CD4-positive, alpha-beta T cell (primary cell): ENCODE results near the gene TMEM198. TPM values are rescaled to one million over a fixed set of nuclear protein-coding genes. Genes with fewer than 3 reads are reported as not detected.

ENCODE experiments used
- ATAC-seq: fragments of 200-7000 bp; cut with Tn5 transposase; one replicate; pipeline ENCODE4 v1.10.0; 2022; ENCODE audit warnings: mild to moderate bottlenecking; ENCODE audit not compliant: poor library complexity
- CTCF ChIA-PET: fragments of 350-600 bp; sonication (Branson Sonifier 250); formaldehyde crosslinking; loops from one replicate; lab custom pipeline; 2021; ENCODE audit warnings: antibody characterized with exemption, inconsistent platforms; lab: Charles Lee
- POLR2A ChIA-PET: fragments of 350-600 bp; sonication (Branson Sonifier 250); formaldehyde crosslinking; loops from one replicate; lab custom pipeline; 2021; ENCODE audit warnings: antibody characterized with exemption, inconsistent platforms; lab: Charles Lee
- DNase-seq, 14 experiments: peaks; one replicate each; pipeline ENCODE4 v3.0.0-alpha.2; 2013 to 2020; ENCODE audit warnings: mixed read lengths in 2 of 14
- H3K27ac ChIP-seq, 2 donors: one replicate each; pipeline versions ENCODE4 v1.5.1 to v1.7.0; 2013; ENCODE audit warnings: low read length in 2 of 2, low read depth in 1 of 2, mild to moderate bottlenecking in 1 of 2
- H3K27me3 ChIP-seq, 2 experiments: 1 replicate in 1 of 2; 2 replicates in 1 of 2; pipeline versions ENCODE4 v1.6.1 to v1.7.0; 2013; ENCODE audit warnings: low read length in 2 of 2, control low read depth in 1 of 2, mild to moderate bottlenecking in 1 of 2, moderate library complexity in 1 of 2; ENCODE audit not compliant: insufficient read depth in 2 of 2, control insufficient read depth in 1 of 2
- H3K36me3 ChIP-seq: one replicate; pipeline ENCODE4 v1.6.1; 2013; ENCODE audit warnings: low read length, control low read depth; ENCODE audit not compliant: insufficient read depth
- H3K4me1 ChIP-seq: one replicate; pipeline ENCODE4 v1.6.1; 2013; ENCODE audit warnings: low read length, control low read depth; ENCODE audit not compliant: insufficient read depth
- H3K4me3 ChIP-seq: one replicate; pipeline ENCODE4 v1.5.1; 2013; ENCODE audit warnings: mild to moderate bottlenecking, low read length, moderate library complexity
- H3K9me3 ChIP-seq, 2 experiments: 1 replicate in 1 of 2; 2 replicates in 1 of 2; pipeline versions ENCODE4 v1.6.1 to v1.7.0; 2013; ENCODE audit warnings: low read length in 2 of 2, mild to moderate bottlenecking in 2 of 2, control low read depth in 1 of 2, moderate library complexity in 1 of 2; ENCODE audit not compliant: control insufficient read depth in 1 of 2, insufficient read depth in 1 of 2
- H3K27ac Mint-ChIP-seq: one replicate; pipeline ENCODE4 v1.8.0; 2020; ENCODE audit warnings: mixed read lengths
- H3K27me3 Mint-ChIP-seq: one replicate; pipeline ENCODE4 v1.8.0; 2021; ENCODE audit warnings: mixed read lengths
- H3K36me3 Mint-ChIP-seq: one replicate; pipeline ENCODE4 v1.8.0; 2021; ENCODE audit warnings: low read depth, mixed read lengths
- H3K4me1 Mint-ChIP-seq: one replicate; pipeline ENCODE4 v1.8.0; 2021; ENCODE audit warnings: low read depth, mixed read lengths
- H3K4me3 Mint-ChIP-seq: one replicate; pipeline ENCODE4 v1.8.0; 2020; ENCODE audit warnings: mild to moderate bottlenecking, mixed read lengths
- H3K9me3 Mint-ChIP-seq: one replicate; pipeline ENCODE4 v1.8.0; 2020; ENCODE audit warnings: mixed read lengths
- intact Hi-C, 2 experiments: fragments of 100-400 bp; cut with DNase I in 1 of 2; cut with micrococcal nuclease in 1 of 2; formaldehyde crosslinking; loops; one replicate each; pipeline versions ENCODE4 v1.15.1 to v1.9.0; 2023 to 2025; cut with DNase I, micrococcal nuclease
- total RNA-seq, 174 experiments: library from RNA in 2 of 174; stranded (reverse) in 2 of 174; gene quantifications; one replicate each; pipeline ENCODE4 v1.2.3 and lab custom pipeline; 2021 to 2026
- TF ChIP-seq, protein P1 (sequence below): fragments of 200-600 bp; IDR thresholded peaks from one replicate; pipeline ENCODE4 v1.8.0; 2022; ENCODE audit warnings: antibody characterized with exemption, mild to moderate bottlenecking

TMEM198 gene
- total RNA-seq, 2 experiments from 2014 or later: 0.47 to 0.91 TPM

DNA sequence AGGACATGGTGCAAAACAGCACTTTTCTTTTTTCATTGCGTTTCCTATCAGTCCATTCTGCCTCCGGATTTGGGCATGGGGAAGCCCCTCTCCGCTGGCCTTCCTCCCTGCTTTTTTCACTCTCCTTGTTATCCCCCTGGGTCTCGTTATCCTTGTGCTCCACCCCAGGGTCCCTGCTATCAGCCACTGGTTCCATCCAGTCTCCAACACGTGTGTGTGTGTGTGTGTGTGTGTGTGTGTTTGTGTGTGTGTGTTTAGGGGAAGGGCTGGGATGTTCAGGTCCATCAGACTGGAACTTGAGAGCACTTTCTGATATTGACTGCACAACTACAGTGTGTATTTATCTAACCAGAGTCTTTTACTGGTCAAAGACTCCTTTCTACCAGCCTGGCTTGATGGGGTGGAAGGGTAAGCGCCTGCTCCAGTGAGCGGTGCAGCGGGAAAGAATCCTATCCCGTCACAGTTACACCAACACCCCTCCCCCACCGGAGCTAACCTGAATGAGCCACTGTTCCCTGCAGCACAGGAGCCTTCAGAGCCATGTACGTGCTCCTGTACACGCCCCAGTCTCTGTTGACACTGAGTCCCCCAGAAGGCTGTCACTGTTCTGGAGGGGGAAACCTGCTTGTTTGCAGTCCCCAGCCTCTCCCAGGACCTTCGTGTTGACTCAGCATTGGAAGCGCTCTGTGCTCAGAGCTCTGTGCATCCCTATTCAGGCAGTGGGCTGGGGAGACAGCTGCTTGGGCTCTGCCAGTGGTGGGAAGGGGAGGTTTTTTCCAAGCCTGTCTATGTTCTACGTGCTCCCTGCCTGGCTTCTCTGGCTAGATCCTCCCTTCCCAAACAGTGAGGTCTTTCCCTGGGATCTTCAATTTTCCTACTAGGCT is 32.9 kb downstream of the TMEM198 start:
- peaks cover 45% of the 10 kb centered on the region for H3K27me3 Mint-ChIP-seq
- Histone ChIP-seq H3K9me3 (no peaks in the 10 kb centered on the region), H3K36me3 (no peaks in the 10 kb centered on the region), H3K4me3 (no peak overlapping the region), H3K4me1 (no peaks in the 10 kb centered on the region), H3K27me3 (peaks cover 15 to 21% of the 10 kb centered on the region in 2 experiments), H3K27ac (no peak overlapping the region)
- DNase-seq (no peak), ATAC-seq (no peak)
- H3K36me3 Mint-ChIP-seq: no peaks in the 10 kb centered on the region
- ChIA-PET POLR2A (no interaction called here), CTCF (no interaction called here)
- intact Hi-C loops: no loop called here
- no peaks in the 10 kb centered on the region for H3K4me1 Mint-ChIP-seq
- TF ChIP-seq, protein P1, sequence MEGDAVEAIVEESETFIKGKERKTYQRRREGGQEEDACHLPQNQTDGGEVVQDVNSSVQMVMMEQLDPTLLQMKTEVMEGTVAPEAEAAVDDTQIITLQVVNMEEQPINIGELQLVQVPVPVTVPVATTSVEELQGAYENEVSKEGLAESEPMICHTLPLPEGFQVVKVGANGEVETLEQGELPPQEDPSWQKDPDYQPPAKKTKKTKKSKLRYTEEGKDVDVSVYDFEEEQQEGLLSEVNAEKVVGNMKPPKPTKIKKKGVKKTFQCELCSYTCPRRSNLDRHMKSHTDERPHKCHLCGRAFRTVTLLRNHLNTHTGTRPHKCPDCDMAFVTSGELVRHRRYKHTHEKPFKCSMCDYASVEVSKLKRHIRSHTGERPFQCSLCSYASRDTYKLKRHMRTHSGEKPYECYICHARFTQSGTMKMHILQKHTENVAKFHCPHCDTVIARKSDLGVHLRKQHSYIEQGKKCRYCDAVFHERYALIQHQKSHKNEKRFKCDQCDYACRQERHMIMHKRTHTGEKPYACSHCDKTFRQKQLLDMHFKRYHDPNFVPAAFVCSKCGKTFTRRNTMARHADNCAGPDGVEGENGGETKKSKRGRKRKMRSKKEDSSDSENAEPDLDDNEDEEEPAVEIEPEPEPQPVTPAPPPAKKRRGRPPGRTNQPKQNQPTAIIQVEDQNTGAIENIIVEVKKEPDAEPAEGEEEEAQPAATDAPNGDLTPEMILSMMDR: no peak
- no peak overlapping the region for H3K27ac Mint-ChIP-seq
- no peaks in the 10 kb centered on the region for H3K9me3 Mint-ChIP-seq
- no peak overlapping the region for H3K4me3 Mint-ChIP-seq

DNA sequence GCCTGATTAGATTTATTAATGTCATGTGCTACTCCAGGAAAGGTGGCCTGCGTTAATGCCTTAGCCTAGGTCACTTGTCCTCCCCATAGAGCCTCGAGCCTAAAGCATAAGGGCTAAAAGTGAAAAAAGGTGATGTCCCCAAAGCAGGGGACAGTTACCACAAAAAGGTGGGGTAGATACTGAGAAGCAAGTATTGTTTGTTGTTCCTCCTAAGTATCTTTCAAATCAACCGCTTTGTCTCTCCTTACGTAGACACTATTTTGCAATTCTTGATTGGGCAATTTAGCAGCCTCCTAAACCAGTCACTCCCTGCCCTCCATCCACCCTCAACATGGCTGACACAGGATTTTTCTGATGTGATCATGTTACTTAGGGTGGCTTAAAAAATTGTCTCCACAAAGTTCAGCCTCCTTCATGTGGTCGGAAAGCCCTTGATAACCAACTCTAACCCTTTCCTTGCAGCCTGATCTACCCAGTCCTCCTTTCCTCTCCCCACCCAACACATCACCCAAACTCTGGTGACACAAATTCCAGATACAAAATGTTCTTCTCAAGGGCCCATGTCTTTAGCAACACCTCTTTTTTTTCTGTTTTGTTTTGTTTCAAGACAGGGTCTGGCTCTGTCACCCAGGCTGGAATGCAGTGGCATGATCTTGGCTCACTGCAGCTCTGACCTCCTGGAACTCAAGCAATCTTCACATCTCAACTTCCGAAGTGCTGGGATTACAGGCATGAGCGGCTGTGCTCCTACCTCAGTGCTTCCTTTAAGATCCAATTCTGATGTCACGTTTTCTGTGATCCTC is 35.2 kb downstream of the TMEM198 start:
- no peaks in the 10 kb centered on the region for H3K9me3 ChIP-seq
- TF ChIP-seq, protein P1: no peak
- ATAC-seq (no peak), DNase-seq (no peak)
- peaks cover 39% of the 10 kb centered on the region for H3K27me3 Mint-ChIP-seq
- H3K36me3 ChIP-seq: no peaks in the 10 kb centered on the region
- no peak overlapping the region for H3K4me3 ChIP-seq
- no peaks in the 10 kb centered on the region for H3K9me3 Mint-ChIP-seq
- ChIA-PET CTCF (no interaction called here), POLR2A (no interaction called here)
- H3K27ac Mint-ChIP-seq: no peak overlapping the region
- H3K27me3 ChIP-seq: peaks cover 0 to 13% of the 10 kb centered on the region in 2 experiments
- H3K4me1 Mint-ChIP-seq: no peaks in the 10 kb centered on the region
- no peak overlapping the region for H3K4me3 Mint-ChIP-seq
- no peak overlapping the region for H3K27ac ChIP-seq
- H3K4me1 ChIP-seq: no peaks in the 10 kb centered on the region
- H3K36me3 Mint-ChIP-seq: no peaks in the 10 kb centered on the region
- intact Hi-C loops: no loop called here

DNA sequence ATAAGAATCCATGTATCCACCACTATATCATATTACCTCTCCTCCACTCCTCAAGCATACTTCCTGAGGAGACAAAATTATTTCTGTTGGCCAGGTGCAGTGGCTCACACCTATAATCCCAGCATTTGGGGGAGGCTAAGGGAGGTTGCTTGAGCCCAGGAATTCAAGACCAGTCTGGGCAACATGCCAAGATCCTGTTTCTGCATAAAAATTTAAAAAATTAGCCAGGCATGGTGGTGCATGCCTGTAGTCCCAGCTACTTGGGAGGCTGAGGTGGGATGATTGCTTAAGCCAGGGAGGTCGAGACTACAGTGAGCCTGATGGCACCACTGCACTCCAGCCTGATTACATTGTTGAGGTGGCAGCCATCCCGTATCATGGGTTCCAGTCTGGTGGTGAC is 37.5 kb downstream of the TMEM198 start:
- H3K4me3 ChIP-seq: no peak overlapping the region
- peaks cover 0 to 7% of the 10 kb centered on the region in 2 experiments for H3K27me3 ChIP-seq
- H3K27ac ChIP-seq: no peak overlapping the region
- no peaks in the 10 kb centered on the region for H3K4me1 ChIP-seq
- ATAC-seq (no peak), DNase-seq (no peak)
- Mint-ChIP-seq H3K27me3 (peaks cover 33% of the 10 kb centered on the region), H3K4me1 (no peaks in the 10 kb centered on the region), H3K36me3 (no peaks in the 10 kb centered on the region), H3K9me3 (no peaks in the 10 kb centered on the region), H3K27ac (no peak overlapping the region), H3K4me3 (no peak overlapping the region)
- TF ChIP-seq, protein P1: no peak
- no peaks in the 10 kb centered on the region for H3K9me3 ChIP-seq
- intact Hi-C loops: no loop called here
- CTCF ChIA-PET: no interaction called here
- no peaks in the 10 kb centered on the region for H3K36me3 ChIP-seq
- POLR2A ChIA-PET: no interaction called here
